HCT116 (cell line): ENCODE measurements around the gene CDC45. TPM values are rescaled to one million over a fixed set of nuclear protein-coding genes. Genes with fewer than 3 reads are reported as not detected.

Experiments used
- ATAC-seq: fragments of 200-7000 bp; cut with Tn5 transposase; 2 replicates; pipeline ENCODE4 v1.9.1; 2020; ENCODE audit warnings: mild to moderate bottlenecking, moderate library complexity
- BruUV-seq: library from RNA; stranded (reverse); fragments of 400-500 nt; replicated peaks from 2 replicates; lab custom pipeline; 2021; lab: Mats Ljungman, UMichigan
- CTCF ChIA-PET: fragments of 300-600 bp; sonication (Branson Sonifier 250); formaldehyde crosslinking; loops from one replicate; lab custom pipeline; 2021; ENCODE audit warnings: antibody characterized with exemption; lab: Charles Lee
- POLR2A ChIA-PET: fragments of 300-600, 350-600 bp; sonication (Branson Sonifier 250); formaldehyde crosslinking; loops from one replicate; lab custom pipeline; 2021; ENCODE audit warnings: antibody characterized with exemption; lab: Charles Lee
- RAD21 ChIA-PET, 2 experiments: fragments of 300-600 bp; sonication (Branson Sonifier 250); formaldehyde crosslinking; loops; one replicate each; lab custom pipeline; 2023; ENCODE audit warnings: low total read pairs in 2 of 2; ENCODE audit not compliant: uncharacterized antibody in 2 of 2, unreplicated experiment in 2 of 2, low non-redundant PET in 1 of 2; lab: Charles Lee
- DNase-seq: peaks from one replicate; pipeline ENCODE4 v3.0.0-alpha.2; 2010; ENCODE audit warnings: low read depth, low spot score
- H2AFZ ChIP-seq: fragments of 200-600 bp; shearing (Covaris generic), sonication (generic); 2 replicates; pipeline ENCODE4 v1.6.1; 2017; ENCODE audit warnings: low read depth, mixed run types, mixed read lengths, antibody characterized with exemption, low read length; ENCODE audit not compliant: poor library complexity, severe bottlenecking
- H3K27ac ChIP-seq: 2 replicates; pipeline ENCODE4 v1.5.1; 2012; ENCODE audit warnings: low read depth, low read length
- H3K27me3 ChIP-seq: fragments of 200-600 bp; sonication (generic); 2 replicates; pipeline ENCODE4 v1.6.1; 2016; ENCODE audit warnings: mixed run types, low read length, mixed read lengths; ENCODE audit not compliant: insufficient read depth
- H3K36me3 ChIP-seq, 2 experiments: fragments of 200-500 bp in 1 of 2; fragments of 200-600 bp in 1 of 2; sonication (Bioruptor generic) in 1 of 2; sonication (generic) in 1 of 2; 2 replicates each; pipeline versions ENCODE4 v1.5.1 to v1.6.1; 2014 to 2016; ENCODE audit warnings: low read length in 2 of 2, inconsistent platforms in 1 of 2, mixed read lengths in 1 of 2, mixed run types in 1 of 2; ENCODE audit not compliant: insufficient read depth in 2 of 2, control insufficient read depth in 1 of 2
- H3K4me1 ChIP-seq, 2 experiments: fragments of 200-600 bp in 1 of 2; sonication (generic) in 1 of 2; 2 replicates each; pipeline versions ENCODE4 v1.5.1 to v1.6.1; 2012 to 2017; ENCODE audit warnings: low read length in 2 of 2, inconsistent platforms in 1 of 2, mild to moderate bottlenecking in 1 of 2, mixed read lengths in 1 of 2, mixed run types in 1 of 2, moderate library complexity in 1 of 2; ENCODE audit not compliant: insufficient read depth in 2 of 2, control insufficient read depth in 1 of 2
- H3K4me2 ChIP-seq: fragments of 200-600 bp; sonication (generic); 2 replicates; pipeline ENCODE4 v1.6.1; 2017; ENCODE audit warnings: mixed run types, low read length, mixed read lengths
- H3K4me3 ChIP-seq, 2 experiments: fragments of 200-600 bp in 1 of 2; sonication (generic) in 1 of 2; replicated peaks in 1 of 2; 2 replicates each; pipeline ENCODE4 v1.5.1; 2011 to 2016; ENCODE audit warnings: low read length in 2 of 2, control low read depth in 1 of 2, low read depth in 1 of 2, mild to moderate bottlenecking in 1 of 2, mixed read lengths in 1 of 2, mixed run types in 1 of 2
- H3K79me2 ChIP-seq: fragments of 200-600 bp; sonication (generic); 2 replicates; pipeline ENCODE4 v1.6.1; 2017; ENCODE audit warnings: mild to moderate bottlenecking, mixed run types, low read length, moderate library complexity, mixed read lengths; ENCODE audit not compliant: insufficient read depth
- H3K9ac ChIP-seq: fragments of 200-600 bp; sonication (generic); 2 replicates; pipeline ENCODE4 v1.6.1; 2016; ENCODE audit warnings: low read length, mixed read lengths
- H3K9me2 ChIP-seq: fragments of 200-600 bp; sonication (generic), shearing (Covaris generic); 2 replicates; pipeline ENCODE4 v1.6.1; 2017; ENCODE audit warnings: mixed run types, mild to moderate bottlenecking, moderate library complexity; ENCODE audit not compliant: insufficient read depth
- H3K9me3 ChIP-seq, 2 experiments: fragments of 200-500 bp in 1 of 2; fragments of 200-600 bp in 1 of 2; sonication (Bioruptor generic) in 1 of 2; sonication (generic) in 1 of 2; 2 replicates each; pipeline ENCODE4 v1.6.1; 2014 to 2017; ENCODE audit warnings: low read length in 2 of 2, mixed read lengths in 2 of 2, inconsistent platforms in 1 of 2, low read depth in 1 of 2, mild to moderate bottlenecking in 1 of 2, mixed run types in 1 of 2, moderate library complexity in 1 of 2; ENCODE audit not compliant: control insufficient read depth in 1 of 2, insufficient read depth in 1 of 2
- H4K20me1 ChIP-seq: fragments of 200-600 bp; sonication (generic), shearing (Covaris generic); 2 replicates; pipeline ENCODE4 v1.6.1; 2017; ENCODE audit warnings: mixed run types, mild to moderate bottlenecking, moderate library complexity; ENCODE audit not compliant: insufficient read depth
- CBX3 ChIP-seq: IDR thresholded peaks from 2 replicates; pipeline ENCODE4 v1.6.1; 2012; ENCODE audit warnings: low read depth
- CEBPB ChIP-seq: IDR thresholded peaks from 2 replicates; pipeline ENCODE4 v1.6.1; 2012; ENCODE audit warnings: low read depth
- EGR1 ChIP-seq: IDR thresholded peaks from 2 replicates; pipeline ENCODE4 v1.6.1; 2012; ENCODE audit warnings: low read depth
- ELF1 ChIP-seq: IDR thresholded peaks from 2 replicates; pipeline ENCODE4 v1.6.1; 2012; ENCODE audit warnings: low read depth, borderline replicate concordance
- EZH2phosphoT487 ChIP-seq: fragments of 200-600 bp; IDR thresholded peaks from 2 replicates; pipeline ENCODE4 v1.6.1; 2018; ENCODE audit warnings: antibody characterized with exemption, borderline replicate concordance
- FOSL1 ChIP-seq: IDR thresholded peaks from 2 replicates; pipeline ENCODE4 v1.6.1; 2012; ENCODE audit warnings: low read depth
- JUND ChIP-seq: IDR thresholded peaks from 2 replicates; pipeline ENCODE4 v1.6.1; 2012
- POLR2A ChIP-seq: IDR thresholded peaks from 2 replicates; pipeline ENCODE4 v1.7.0; 2011; ENCODE audit warnings: borderline replicate concordance; ENCODE audit not compliant: insufficient read depth, insufficient read length; ENCODE audit errors: extremely low read depth
- POLR2AphosphoS5 ChIP-seq: IDR thresholded peaks from 2 replicates; pipeline ENCODE4 v1.6.1; 2011; ENCODE audit warnings: mild to moderate bottlenecking, low read depth, low read length, moderate library complexity
- RAD21 ChIP-seq: IDR thresholded peaks from 2 replicates; pipeline ENCODE4 v1.6.1; 2012; ENCODE audit warnings: low read depth, mild to moderate bottlenecking
- SIN3A ChIP-seq: IDR thresholded peaks from 2 replicates; pipeline ENCODE4 v1.6.1; 2012; ENCODE audit warnings: low read depth
- TCF7L2 ChIP-seq: IDR thresholded peaks from 2 replicates; pipeline ENCODE4 v1.7.0; 2011; ENCODE audit warnings: borderline replicate concordance, inconsistent platforms; ENCODE audit not compliant: insufficient read depth, insufficient read length; ENCODE audit errors: extremely low read depth
- YY1 ChIP-seq: IDR thresholded peaks from 2 replicates; pipeline ENCODE4 v1.6.1; 2011; ENCODE audit warnings: low read length, low read depth, moderate library complexity, mild to moderate bottlenecking; ENCODE audit not compliant: insufficient replicate concordance; ENCODE audit errors: extremely low read depth
- ZBTB33 ChIP-seq: IDR thresholded peaks from 2 replicates; pipeline ENCODE4 v1.6.1; 2011; ENCODE audit warnings: mild to moderate bottlenecking, low read length, moderate library complexity; ENCODE audit not compliant: insufficient replicate concordance; ENCODE audit errors: extremely low read depth
- ZFX ChIP-seq: fragments of 450-650 bp; IDR thresholded peaks from 2 replicates; pipeline ENCODE4 v1.6.1; 2017
- ZNF274 ChIP-seq: fragments of 200-500 bp; sonication (Bioruptor generic); IDR thresholded peaks from 2 replicates; pipeline ENCODE4 v1.6.1; 2014; ENCODE audit warnings: mild to moderate bottlenecking, low read depth, low read length, inconsistent platforms
- intact Hi-C: fragments of 100-400 bp; cut with micrococcal nuclease; formaldehyde crosslinking; loops from 2 replicates; pipeline ENCODE4 v1.10.0; 2022
- total RNA-seq: library from RNA; stranded (reverse); gene quantifications from one replicate; pipeline ENCODE4 v1.2.1, GENCODE V29; 2021; ENCODE audit not compliant: unreplicated experiment
- TF ChIP-seq, protein P1 (sequence below), 3 experiments: fragments of 200-600 bp in 1 of 3; sonication (generic) in 1 of 3; IDR thresholded peaks in 2 of 3; conservative IDR thresholded peaks in 1 of 3; 2 replicates each; pipeline ENCODE4 v1.5.1; 2012 to 2017; ENCODE audit warnings: low read depth in 2 of 3, low read length in 2 of 3, antibody characterized with exemption in 1 of 3, borderline replicate concordance in 1 of 3, control low read depth in 1 of 3, mild to moderate bottlenecking in 1 of 3, mixed read lengths in 1 of 3, mixed run types in 1 of 3, moderate library complexity in 1 of 3; ENCODE audit not compliant: insufficient read depth in 1 of 3
- TF ChIP-seq, protein P2 (sequence below): IDR thresholded peaks from 2 replicates; pipeline ENCODE4 v1.6.1; 2012
- TF ChIP-seq, protein P3 (sequence below): IDR thresholded peaks from 2 replicates; pipeline ENCODE4 v1.6.1; 2012; ENCODE audit warnings: low read depth

The CDC45 gene
- total RNA-seq, 1 experiment from 2014 or later: 43.4 TPM

- Histone ChIP-seq H4K20me1 (no peaks in the 10 kb centered on the region), H3K4me1 (peaks cover 16 to 17% of the 10 kb centered on the region in 2 experiments), H3K27ac (peak within 1 kb of the TSS; percentile 98), H3K4me3 (peak within 1 kb of the TSS; percentile 92 to 94), H3K79me2 (peaks cover 63% of the 10 kb centered on the region), H3K27me3 (no peaks in the 10 kb centered on the region), H2AFZ (no peak within 1 kb of the TSS), H3K9ac (peak within 1 kb of the TSS; percentile 97), H3K4me2 (peak within 1 kb of the TSS; percentile 99), H3K9me2 (no peaks in the 10 kb centered on the region), H3K36me3 (peaks cover 7 to 12% of the 10 kb centered on the region in 2 experiments; a peak in 3 of 4 replicates), H3K9me3 (no peaks in the 10 kb centered on the region)
- intact Hi-C loops: loop anchor here (1.0 kb wide), 1 partner anchor 47 kb away; the partner anchor contains the start of genes CDC45 and UFD1
- no TSS peak for BruUV-seq
- ChIA-PET CTCF (no interaction called here), POLR2A (interaction anchor here (1.1 to 1.2 kb wide), 3 partner anchors 11 to 254 kb away, joined by 3 to 4 read pairs (median 3); partner anchors contain the start of genes C22orf39 and SLC25A1), RAD21 (no interaction called here)
- ATAC-seq: peak; percentile 89
- peak; percentile 85 for DNase-seq
- TF ChIP-seq EGR1: peak; percentile 94
- TF ChIP-seq YY1: peak; percentile 90
- peak; percentile 94 for TF ChIP-seq POLR2AphosphoS5
- peak; percentile 66 for TF ChIP-seq TCF7L2
- TF ChIP-seq, protein P1, sequence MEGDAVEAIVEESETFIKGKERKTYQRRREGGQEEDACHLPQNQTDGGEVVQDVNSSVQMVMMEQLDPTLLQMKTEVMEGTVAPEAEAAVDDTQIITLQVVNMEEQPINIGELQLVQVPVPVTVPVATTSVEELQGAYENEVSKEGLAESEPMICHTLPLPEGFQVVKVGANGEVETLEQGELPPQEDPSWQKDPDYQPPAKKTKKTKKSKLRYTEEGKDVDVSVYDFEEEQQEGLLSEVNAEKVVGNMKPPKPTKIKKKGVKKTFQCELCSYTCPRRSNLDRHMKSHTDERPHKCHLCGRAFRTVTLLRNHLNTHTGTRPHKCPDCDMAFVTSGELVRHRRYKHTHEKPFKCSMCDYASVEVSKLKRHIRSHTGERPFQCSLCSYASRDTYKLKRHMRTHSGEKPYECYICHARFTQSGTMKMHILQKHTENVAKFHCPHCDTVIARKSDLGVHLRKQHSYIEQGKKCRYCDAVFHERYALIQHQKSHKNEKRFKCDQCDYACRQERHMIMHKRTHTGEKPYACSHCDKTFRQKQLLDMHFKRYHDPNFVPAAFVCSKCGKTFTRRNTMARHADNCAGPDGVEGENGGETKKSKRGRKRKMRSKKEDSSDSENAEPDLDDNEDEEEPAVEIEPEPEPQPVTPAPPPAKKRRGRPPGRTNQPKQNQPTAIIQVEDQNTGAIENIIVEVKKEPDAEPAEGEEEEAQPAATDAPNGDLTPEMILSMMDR (IDR thresholded peaks at IDR 0.05 in 2 of 3, conservative IDR thresholded peaks at IDR 0.05 in 1 of 3; ENCODE audit: borderline replicate concordance in 1 of 3, insufficient read depth in 1 of 3, low read depth in 2 of 3, low read length in 2 of 3): no peak
- peak; percentile 93 for TF ChIP-seq SIN3A
- no peak for TF ChIP-seq RAD21
- TF ChIP-seq CEBPB: no peak
- peak; percentile 55 for TF ChIP-seq JUND
- TF ChIP-seq, protein P2, sequence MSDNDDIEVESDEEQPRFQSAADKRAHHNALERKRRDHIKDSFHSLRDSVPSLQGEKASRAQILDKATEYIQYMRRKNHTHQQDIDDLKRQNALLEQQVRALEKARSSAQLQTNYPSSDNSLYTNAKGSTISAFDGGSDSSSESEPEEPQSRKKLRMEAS: peak; percentile 96
- TF ChIP-seq, protein P3, sequence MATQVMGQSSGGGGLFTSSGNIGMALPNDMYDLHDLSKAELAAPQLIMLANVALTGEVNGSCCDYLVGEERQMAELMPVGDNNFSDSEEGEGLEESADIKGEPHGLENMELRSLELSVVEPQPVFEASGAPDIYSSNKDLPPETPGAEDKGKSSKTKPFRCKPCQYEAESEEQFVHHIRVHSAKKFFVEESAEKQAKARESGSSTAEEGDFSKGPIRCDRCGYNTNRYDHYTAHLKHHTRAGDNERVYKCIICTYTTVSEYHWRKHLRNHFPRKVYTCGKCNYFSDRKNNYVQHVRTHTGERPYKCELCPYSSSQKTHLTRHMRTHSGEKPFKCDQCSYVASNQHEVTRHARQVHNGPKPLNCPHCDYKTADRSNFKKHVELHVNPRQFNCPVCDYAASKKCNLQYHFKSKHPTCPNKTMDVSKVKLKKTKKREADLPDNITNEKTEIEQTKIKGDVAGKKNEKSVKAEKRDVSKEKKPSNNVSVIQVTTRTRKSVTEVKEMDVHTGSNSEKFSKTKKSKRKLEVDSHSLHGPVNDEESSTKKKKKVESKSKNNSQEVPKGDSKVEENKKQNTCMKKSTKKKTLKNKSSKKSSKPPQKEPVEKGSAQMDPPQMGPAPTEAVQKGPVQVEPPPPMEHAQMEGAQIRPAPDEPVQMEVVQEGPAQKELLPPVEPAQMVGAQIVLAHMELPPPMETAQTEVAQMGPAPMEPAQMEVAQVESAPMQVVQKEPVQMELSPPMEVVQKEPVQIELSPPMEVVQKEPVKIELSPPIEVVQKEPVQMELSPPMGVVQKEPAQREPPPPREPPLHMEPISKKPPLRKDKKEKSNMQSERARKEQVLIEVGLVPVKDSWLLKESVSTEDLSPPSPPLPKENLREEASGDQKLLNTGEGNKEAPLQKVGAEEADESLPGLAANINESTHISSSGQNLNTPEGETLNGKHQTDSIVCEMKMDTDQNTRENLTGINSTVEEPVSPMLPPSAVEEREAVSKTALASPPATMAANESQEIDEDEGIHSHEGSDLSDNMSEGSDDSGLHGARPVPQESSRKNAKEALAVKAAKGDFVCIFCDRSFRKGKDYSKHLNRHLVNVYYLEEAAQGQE: no peak
- peak; percentile 84 for TF ChIP-seq ZFX
- peak; percentile 7; the same call in 1 of the 2 replicates for TF ChIP-seq FOSL1
- peak; percentile 96 for TF ChIP-seq CBX3
- TF ChIP-seq EZH2phosphoT487: no peak
- TF ChIP-seq ZNF274: no peak
- peak; percentile 97 for TF ChIP-seq POLR2A
- peak; percentile 57 for TF ChIP-seq ELF1
- TF ChIP-seq ZBTB33: peak; percentile 24
These were observed 47.4 kb upstream of the CDC45 start, which contains the start of gene MRPL40 for GRCh38 chr22:19432133-19432851. TSS of gene MRPL40 (plus strand) at chr22:19432545. CDS start at chr22:19432555, 10 bp downstream.
